Activated CD4-positive, alpha-beta T cell treated with anti-CD3 and anti-CD28 coated beads for 36 hours (primary cell): ENCODE data around the gene IQGAP3. TPM values are rescaled to one million over a fixed set of nuclear protein-coding genes. Genes with fewer than 3 reads are reported as not detected.
"Not testable (repeated sequence)": the region's sequence is repeated elsewhere in the genome, so short reads cannot be mapped to it uniquely, and the experiment has no call there.

ENCODE experiments used
- ATAC-seq: fragments of 200-7000 bp; cut with Tn5 transposase; one replicate; pipeline ENCODE4 v1.10.0; 2021; ENCODE audit warnings: mild to moderate bottlenecking, moderate library complexity
- CTCF ChIA-PET: fragments of 350-600 bp; sonication (Branson Sonifier 250); formaldehyde crosslinking; loops from one replicate; lab custom pipeline; 2021; ENCODE audit warnings: antibody characterized with exemption; lab: Charles Lee
- POLR2A ChIA-PET: fragments of 350-600 bp; sonication (Branson Sonifier 250); formaldehyde crosslinking; loops from one replicate; lab custom pipeline; 2021; ENCODE audit warnings: antibody characterized with exemption, inconsistent platforms; lab: Charles Lee
- DNase-seq: peaks from one replicate; pipeline ENCODE4 v3.0.0-alpha.2; 2020
- H3K27ac Mint-ChIP-seq: one replicate; pipeline ENCODE4 v1.8.0; 2021; ENCODE audit warnings: mixed read lengths
- H3K27me3 Mint-ChIP-seq: one replicate; pipeline ENCODE4 v1.8.0; 2021; ENCODE audit warnings: mixed read lengths
- H3K36me3 Mint-ChIP-seq: one replicate; pipeline ENCODE4 v1.8.0; 2021; ENCODE audit warnings: low read depth, mixed read lengths
- H3K4me1 Mint-ChIP-seq: one replicate; pipeline ENCODE4 v1.8.0; 2021; ENCODE audit warnings: mixed read lengths
- H3K4me3 Mint-ChIP-seq: one replicate; pipeline ENCODE4 v1.8.0; 2021; ENCODE audit warnings: mild to moderate bottlenecking, moderate library complexity, mixed read lengths
- H3K9me3 Mint-ChIP-seq: one replicate; pipeline ENCODE4 v1.8.0; 2021; ENCODE audit warnings: low read depth, mixed read lengths
- intact Hi-C, 2 experiments: fragments of 100-400 bp; cut with DNase I in 1 of 2; cut with micrococcal nuclease in 1 of 2; formaldehyde crosslinking; loops; one replicate each; pipeline versions ENCODE4 v1.14.2 to v1.15.1; 2022 to 2024; cut with DNase I, micrococcal nuclease
- total RNA-seq, 2 experiments: library from RNA; stranded (reverse); gene quantifications; one replicate each; pipeline ENCODE4 v1.2.3, GENCODE V29; 2021

Gene IQGAP3
- total RNA-seq, 2 experiments from 2014 or later, result 14.9 to 16.0 TPM

GRCh38 chr1:156607344-156607743 is 35.0 kb upstream of the IQGAP3 start:
- H3K27ac Mint-ChIP-seq, H3K36me3 Mint-ChIP-seq, ATAC-seq, H3K27me3 Mint-ChIP-seq, H3K9me3 Mint-ChIP-seq, H3K4me3 Mint-ChIP-seq, POLR2A ChIA-PET, DNase-seq: not testable (repeated sequence)
- CTCF ChIA-PET, result interaction anchor here (1.9 kb wide), 1 partner anchor 8 kb away, joined by 9 read pairs; no protein-coding TSS in a partner anchor
- intact Hi-C loops, result loop anchor here in 1 of 2 experiments (10.0 kb wide), 1 partner anchor 527 kb away; the partner anchor contains the start of gene ETV3
- peaks cover 14% of the 10 kb centered on the region for H3K4me1 Mint-ChIP-seq

- intact Hi-C loops, result loop anchor here (5.0 to 10.0 kb wide), 2 partner anchors 100 to 532 kb away; partner anchors contain the start of genes ETV3 (in 1 of the 2) and MEF2D (in 1 of the 2)
- H3K36me3 Mint-ChIP-seq, result peaks cover 30% of the 10 kb centered on the region
- no peaks in the 10 kb centered on the region for H3K27me3 Mint-ChIP-seq
- ChIA-PET CTCF (interaction anchor here (0.9 to 1.7 kb wide), 5 partner anchors 10 to 157 kb away, joined by 3 to 10 read pairs (median 3); no protein-coding TSS in a partner anchor), POLR2A (interaction anchor here (0.6 kb wide), 1 partner anchor 25 kb away, joined by 4 read pairs; no protein-coding TSS in a partner anchor)
- H3K4me1 Mint-ChIP-seq, result peaks cover 42% of the 10 kb centered on the region
- peak overlapping the region; percentile 97 for H3K4me3 Mint-ChIP-seq
- peak overlapping the region; percentile 56 for H3K27ac Mint-ChIP-seq
- no peaks in the 10 kb centered on the region for H3K9me3 Mint-ChIP-seq
- DNase-seq (peak; percentile 34), ATAC-seq (no peak)
These were observed 30.2 kb upstream of the IQGAP3 start for GRCh38 chr1:156602557-156602993.

- POLR2A ChIA-PET, result interaction anchor here (0.6 to 1.0 kb wide), 4 partner anchors 11 to 101 kb away, joined by 3 to 8 read pairs (median 4); partner anchors contain the start of gene MEF2D
- ATAC-seq (peak; percentile 24), DNase-seq (peak; percentile 27)
- Mint-ChIP-seq H3K9me3 (no peaks in the 10 kb centered on the region), H3K27me3 (no peaks in the 10 kb centered on the region), H3K27ac (peak overlapping the region; percentile 99), H3K36me3 (peaks cover 36% of the 10 kb centered on the region), H3K4me1 (peaks cover 45% of the 10 kb centered on the region), H3K4me3 (peak overlapping the region; percentile 97)
- intact Hi-C loops, result loop anchor here (1.0 to 10.0 kb wide), 9 partner anchors 10 to 533 kb away; partner anchors contain the start of genes ETV3 (in 1 of the 2), MEF2D (in 1 of the 2), NAXE (in 1 of the 2) and PRCC (in 1 of the 2)
- CTCF ChIA-PET, result interaction anchor here (0.8 to 2.8 kb wide), 6 partner anchors 9 to 179 kb away, joined by 3 to 19 read pairs (median 4); partner anchors contain the start of gene NAXE
These were observed 29.5 kb upstream of the IQGAP3 start for GRCh38 chr1:156601892-156602291.

GRCh38 chr1:156601122-156601830 is 28.9 kb upstream of the IQGAP3 start, which contains the start of gene GPATCH4:
Gene GPATCH4 (minus strand): TSS chr1:156601479.
- H3K9me3 Mint-ChIP-seq, result no peaks in the 10 kb centered on the region
- POLR2A ChIA-PET, result interaction anchor here (0.6 to 1.0 kb wide), 3 partner anchors 10 to 100 kb away, joined by 3 to 8 read pairs (median 5); partner anchors contain the start of gene MEF2D
- CTCF ChIA-PET, result interaction anchor here (0.8 to 3.6 kb wide), 9 partner anchors 9 to 216 kb away, joined by 3 to 19 read pairs (median 4); partner anchors contain the start of gene NAXE
- H3K36me3 Mint-ChIP-seq, result peaks cover 39% of the 10 kb centered on the region
- H3K27me3 Mint-ChIP-seq, result no peaks in the 10 kb centered on the region
- ATAC-seq (peak; percentile 76), DNase-seq (peak; percentile 89)
- H3K4me1 Mint-ChIP-seq, result peaks cover 45% of the 10 kb centered on the region
- H3K4me3 Mint-ChIP-seq, result peak within 1 kb of the TSS; percentile 97
- peak within 1 kb of the TSS; percentile 99 for H3K27ac Mint-ChIP-seq
- intact Hi-C loops, result loop anchor here (1.0 to 10.0 kb wide), 9 partner anchors 9 to 534 kb away; partner anchors contain the start of genes ETV3 (in 1 of the 2), MEF2D (in 1 of the 2), NAXE (in 1 of the 2) and PRCC (in 1 of the 2)

GRCh38 chr1:156600733-156601121 is 28.4 kb upstream of the IQGAP3 start:
- CTCF ChIA-PET, result interaction anchor here (0.6 to 3.6 kb wide), 9 partner anchors 9 to 216 kb away, joined by 3 to 19 read pairs (median 4); partner anchors contain the start of gene NAXE

GRCh38 chr1:156599811-156600210 is 27.4 kb upstream of the IQGAP3 start:
- intact Hi-C loops, result loop anchor here (2.0 to 10.0 kb wide), 4 partner anchors 98 to 535 kb away; partner anchors contain the start of genes ETV3 (in 1 of the 2) and MEF2D (in 1 of the 2)
- Mint-ChIP-seq H3K4me3 (peak overlapping the region; percentile 97), H3K4me1 (peaks cover 45% of the 10 kb centered on the region), H3K27ac (peak overlapping the region; percentile 99), H3K27me3 (no peaks in the 10 kb centered on the region), H3K36me3 (peaks cover 49% of the 10 kb centered on the region), H3K9me3 (no peaks in the 10 kb centered on the region)
- ChIA-PET CTCF (interaction anchor here (0.7 to 3.6 kb wide), 9 partner anchors 8 to 215 kb away, joined by 4 to 19 read pairs (median 7); partner anchors contain the start of gene NAXE), POLR2A (interaction anchor here (1.0 kb wide), 1 partner anchor 143 kb away, joined by 5 read pairs; no protein-coding TSS in a partner anchor)
- peak; percentile 71 for ATAC-seq
- no peak for DNase-seq

More at GRCh38 chr1:156600733-156601121, 28.4 kb upstream of the IQGAP3 start:
- H3K36me3 Mint-ChIP-seq, result peaks cover 40% of the 10 kb centered on the region
- H3K9me3 Mint-ChIP-seq, result no peaks in the 10 kb centered on the region
- peaks cover 45% of the 10 kb centered on the region for H3K4me1 Mint-ChIP-seq
- H3K27ac Mint-ChIP-seq, result peak overlapping the region; percentile 99
- intact Hi-C loops, result loop anchor here (1.0 to 10.0 kb wide), 9 partner anchors 8 to 534 kb away; partner anchors contain the start of genes ETV3 (in 1 of the 2), MEF2D (in 1 of the 2), NAXE (in 1 of the 2) and PRCC (in 1 of the 2)
- ATAC-seq (peak; percentile 2), DNase-seq (peak; percentile 27)
- peak overlapping the region; percentile 97 for H3K4me3 Mint-ChIP-seq
- H3K27me3 Mint-ChIP-seq, result no peaks in the 10 kb centered on the region
- POLR2A ChIA-PET, result interaction anchor here (0.6 to 1.0 kb wide), 2 partner anchors 96 to 143 kb away, joined by 4 to 5 read pairs; no protein-coding TSS in a partner anchor

GRCh38 chr1:156598731-156599432 is 26.5 kb upstream of the IQGAP3 start:
- no peak for ATAC-seq
- H3K4me1 Mint-ChIP-seq, result peaks cover 47% of the 10 kb centered on the region
- peak overlapping the region; percentile 48 for H3K27ac Mint-ChIP-seq
- H3K4me3 Mint-ChIP-seq, result no peak overlapping the region
- ChIA-PET CTCF (interaction anchor here (0.6 to 3.6 kb wide), 10 partner anchors 7 to 214 kb away, joined by 3 to 19 read pairs (median 6); partner anchors contain the start of gene NAXE), POLR2A (no interaction called here)
- peaks cover 49% of the 10 kb centered on the region for H3K36me3 Mint-ChIP-seq
- no peaks in the 10 kb centered on the region for H3K27me3 Mint-ChIP-seq
- no peaks in the 10 kb centered on the region for H3K9me3 Mint-ChIP-seq
- intact Hi-C loops, result no loop called here
- DNase-seq, result no peak

GRCh38 chr1:156598125-156598524 is 25.8 kb upstream of the IQGAP3 start:
- Mint-ChIP-seq H3K9me3 (no peaks in the 10 kb centered on the region), H3K27me3 (no peaks in the 10 kb centered on the region), H3K27ac (peak overlapping the region; percentile 48), H3K4me3 (no peak overlapping the region), H3K4me1 (peaks cover 49% of the 10 kb centered on the region), H3K36me3 (peaks cover 52% of the 10 kb centered on the region)
- ATAC-seq, result no peak
- intact Hi-C loops, result no loop called here
- POLR2A ChIA-PET, result no interaction called here
- DNase-seq, result no peak
- CTCF ChIA-PET, result interaction anchor here (0.6 to 3.6 kb wide), 9 partner anchors 10 to 213 kb away, joined by 3 to 17 read pairs (median 3); no protein-coding TSS in a partner anchor

GRCh38 chr1:156596426-156596825 is 24.1 kb upstream of the IQGAP3 start:
- CTCF ChIA-PET, result interaction anchor here (0.7 to 1.7 kb wide), 5 partner anchors 8 to 211 kb away, joined by 3 to 7 read pairs (median 4); no protein-coding TSS in a partner anchor
- no peak for ATAC-seq

GRCh38 chr1:156595016-156595415 is 22.7 kb upstream of the IQGAP3 start:
- no peak for ATAC-seq
- Mint-ChIP-seq H3K27ac (peak overlapping the region; percentile 22), H3K9me3 (no peaks in the 10 kb centered on the region), H3K36me3 (peaks cover 49% of the 10 kb centered on the region), H3K4me1 (peaks cover 44% of the 10 kb centered on the region), H3K27me3 (no peaks in the 10 kb centered on the region), H3K4me3 (no peak overlapping the region)
- intact Hi-C loops, result no loop called here
- CTCF ChIA-PET, result interaction anchor here (0.8 to 1.3 kb wide), 2 partner anchors 15 to 114 kb away, joined by 3 to 4 read pairs; no protein-coding TSS in a partner anchor
- DNase-seq, result no peak
- POLR2A ChIA-PET, result interaction anchor here (0.7 kb wide), 1 partner anchor 45 kb away, joined by 7 read pairs; no protein-coding TSS in a partner anchor

More at GRCh38 chr1:156596426-156596825, 24.1 kb upstream of the IQGAP3 start:
- Mint-ChIP-seq H3K9me3 (no peaks in the 10 kb centered on the region), H3K27me3 (no peaks in the 10 kb centered on the region), H3K36me3 (peaks cover 60% of the 10 kb centered on the region), H3K4me3 (no peak overlapping the region), H3K4me1 (peaks cover 45% of the 10 kb centered on the region), H3K27ac (peak overlapping the region; percentile 73)
- no peak for DNase-seq
- POLR2A ChIA-PET, result no interaction called here
- intact Hi-C loops, result no loop called here
